ENCODE results near the gene SAP30BP.

The SAP30BP gene

DNA sequence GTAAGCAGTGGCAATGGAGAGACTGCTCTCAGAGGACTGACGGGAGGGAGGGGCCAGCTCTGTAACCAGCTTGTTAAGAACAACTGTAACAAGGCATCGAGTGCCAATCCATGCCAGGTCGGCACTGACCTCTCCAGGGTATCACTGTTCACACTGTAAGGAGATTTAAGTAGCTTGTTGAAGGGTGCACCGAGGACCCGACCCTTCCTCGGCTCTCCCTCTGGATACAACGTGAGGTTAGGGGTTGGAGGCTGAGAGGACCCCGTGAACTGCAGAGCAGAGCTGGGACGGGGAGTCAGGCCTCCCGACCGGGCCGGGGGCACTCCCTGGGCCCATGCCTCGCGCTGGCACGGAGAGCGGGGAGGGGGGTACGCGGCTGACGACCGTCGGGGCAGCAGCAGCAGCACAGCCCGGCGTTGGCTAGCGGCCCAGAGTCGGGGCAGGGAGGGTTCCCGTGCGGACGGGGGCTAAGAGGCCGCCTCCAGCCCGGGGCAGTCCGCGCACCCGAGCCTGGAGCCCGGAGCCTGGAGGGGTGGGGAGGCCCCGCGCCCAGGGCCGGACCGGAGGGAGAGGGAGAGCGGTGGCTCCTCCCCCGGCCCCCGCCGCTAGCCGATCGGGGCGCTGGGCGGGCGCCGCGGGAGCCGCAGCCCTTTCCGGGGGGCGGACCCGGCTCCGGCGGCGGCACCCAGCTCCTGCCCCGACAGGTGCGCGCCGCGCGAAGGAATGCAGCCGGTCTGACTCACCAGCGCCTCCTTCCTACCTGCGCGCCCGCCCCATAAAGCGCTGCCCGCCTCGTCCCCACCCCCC, 53.7 kb downstream of the SAP30BP start, which contains the start of gene ITGB4:
ITGB4 (plus strand) TSS at position 804 of the 807 bp plus-strand sequence. CDS start 3,245 bp downstream, outside the sequence.
- DNase-seq (ENCODE audit: low spot score): no peak

GRCh38 chr17:75721463-75722011, 54.4 kb downstream of the SAP30BP start:
- DNase-seq (ENCODE audit: low spot score): no peak

- DNase-seq (ENCODE audit: low spot score): no peak
Measured at GRCh38 chr17:75722076-75722475, 54.9 kb downstream of the SAP30BP start.

GRCh38 chr17:75722542-75723095, 55.5 kb downstream of the SAP30BP start:
- no peak for DNase-seq (ENCODE audit: low spot score)

DNA sequence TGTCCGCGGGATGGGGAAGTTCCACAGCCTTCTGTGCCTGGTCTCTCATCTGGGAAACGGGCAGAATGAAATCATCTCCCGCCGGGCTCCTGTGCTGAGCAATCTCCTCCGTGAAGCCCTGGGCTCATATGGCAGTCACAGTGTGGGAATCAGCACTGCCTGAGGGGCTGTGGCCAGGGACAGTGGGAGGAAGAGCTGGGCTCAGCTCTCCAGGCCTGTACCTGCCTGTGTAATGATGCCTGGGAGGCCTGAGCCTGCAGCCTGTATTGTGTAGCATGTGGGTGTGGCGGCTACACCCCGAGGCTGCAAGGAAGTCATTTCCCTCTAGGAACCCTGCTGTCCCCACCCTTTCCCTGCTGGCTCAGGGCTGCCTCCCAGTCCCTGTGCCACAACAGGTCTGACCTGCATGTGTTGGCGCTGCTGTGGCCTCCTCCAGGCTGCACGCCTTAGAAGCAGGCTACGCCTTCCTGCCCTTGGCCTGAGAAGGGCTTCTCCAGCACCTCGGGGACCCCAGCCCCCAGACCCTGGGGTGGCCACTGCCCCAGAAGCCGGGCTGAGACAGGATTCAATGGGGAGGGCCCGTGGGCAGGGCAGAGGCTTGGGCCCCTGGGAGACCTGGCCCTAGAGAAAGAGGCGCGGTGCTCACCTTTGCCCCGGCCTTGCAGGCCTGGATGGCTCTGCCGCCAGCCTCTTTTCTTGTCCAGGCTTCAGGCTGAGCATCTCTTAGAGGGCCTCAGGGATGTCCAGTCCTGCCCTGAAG, 56.2 kb downstream of the SAP30BP start:
- no peak for DNase-seq (ENCODE audit: low spot score)

- no peak for DNase-seq (ENCODE audit: low spot score)
Measured at GRCh38 chr17:75724016-75725003, 57.2 kb downstream of the SAP30BP start.

DNA sequence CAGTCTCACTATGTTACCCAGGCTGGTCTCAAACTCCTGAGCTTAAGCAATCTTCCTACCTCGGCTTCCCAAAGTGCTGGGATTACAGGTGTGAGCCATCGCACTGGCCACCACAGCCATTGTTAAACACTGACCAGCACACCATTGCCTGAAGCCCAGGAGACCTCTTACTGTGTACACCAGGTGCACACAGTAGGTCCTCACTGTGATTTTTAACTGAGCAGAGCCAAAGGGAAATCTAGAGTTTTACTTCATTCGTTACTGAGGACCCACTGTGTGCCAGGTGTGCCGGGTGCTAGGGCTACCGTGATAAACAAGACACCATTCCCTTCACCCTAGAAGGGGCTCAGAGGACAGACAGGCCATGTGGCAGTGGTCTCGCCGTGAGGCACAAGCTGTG, 58.4 kb downstream of the SAP30BP start:
- no peak for DNase-seq (ENCODE audit: low spot score)

- no peak for DNase-seq (ENCODE audit: low spot score)
Measured at GRCh38 chr17:75727391-75727790, 60.3 kb downstream of the SAP30BP start.

DNA sequence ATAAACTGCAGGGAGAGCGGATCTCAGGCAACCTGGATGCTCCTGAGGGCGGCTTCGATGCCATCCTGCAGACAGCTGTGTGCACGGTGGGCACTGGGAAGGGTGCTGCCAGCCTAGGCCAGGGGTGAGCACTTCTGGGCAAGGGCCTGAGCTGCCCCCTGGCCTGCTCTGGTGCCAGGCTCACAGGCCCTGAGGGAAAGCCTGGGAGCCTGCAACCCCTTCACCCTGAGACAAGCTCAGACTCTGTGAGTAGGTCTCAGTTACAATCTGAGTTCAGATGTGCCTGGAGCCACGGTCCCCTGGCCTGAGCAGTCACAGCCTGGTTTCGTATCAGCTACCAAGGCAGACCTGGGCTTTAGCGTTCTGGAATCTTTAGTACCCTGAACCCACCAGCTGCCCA, 62.2 kb downstream of the SAP30BP start:
- DNase-seq (ENCODE audit: low spot score): no peak

DNA sequence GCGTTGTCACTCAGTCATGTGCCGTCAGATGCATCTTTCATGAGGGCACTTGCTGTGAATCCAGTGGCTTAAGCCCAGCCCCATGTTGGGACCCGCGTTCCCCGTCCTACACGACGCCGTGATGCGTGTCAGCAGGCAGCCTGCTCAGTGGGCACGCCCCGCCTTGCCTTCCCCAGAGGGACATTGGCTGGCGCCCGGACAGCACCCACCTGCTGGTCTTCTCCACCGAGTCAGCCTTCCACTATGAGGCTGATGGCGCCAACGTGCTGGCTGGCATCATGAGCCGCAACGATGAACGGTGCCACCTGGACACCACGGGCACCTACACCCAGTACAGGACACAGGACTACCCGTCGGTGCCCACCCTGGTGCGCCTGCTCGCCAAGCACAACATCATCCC, 62.9 kb downstream of the SAP30BP start:
- no peak for DNase-seq (ENCODE audit: low spot score)

- no peak for DNase-seq (ENCODE audit: low spot score)
Measured at GRCh38 chr17:75731086-75731715, 64.1 kb downstream of the SAP30BP start.

- no peak for DNase-seq (ENCODE audit: low spot score)
Measured at GRCh38 chr17:75731716-75732498, 64.8 kb downstream of the SAP30BP start.

GRCh38 chr17:75733471-75733870, 66.3 kb downstream of the SAP30BP start:
- no peak for DNase-seq (ENCODE audit: low spot score)

- no peak for DNase-seq (ENCODE audit: low spot score)
Measured at GRCh38 chr17:75734674-75735294, 67.6 kb downstream of the SAP30BP start.

- DNase-seq (ENCODE audit: low spot score): no peak
Measured at GRCh38 chr17:75736173-75736835, 69.2 kb downstream of the SAP30BP start.

DNA sequence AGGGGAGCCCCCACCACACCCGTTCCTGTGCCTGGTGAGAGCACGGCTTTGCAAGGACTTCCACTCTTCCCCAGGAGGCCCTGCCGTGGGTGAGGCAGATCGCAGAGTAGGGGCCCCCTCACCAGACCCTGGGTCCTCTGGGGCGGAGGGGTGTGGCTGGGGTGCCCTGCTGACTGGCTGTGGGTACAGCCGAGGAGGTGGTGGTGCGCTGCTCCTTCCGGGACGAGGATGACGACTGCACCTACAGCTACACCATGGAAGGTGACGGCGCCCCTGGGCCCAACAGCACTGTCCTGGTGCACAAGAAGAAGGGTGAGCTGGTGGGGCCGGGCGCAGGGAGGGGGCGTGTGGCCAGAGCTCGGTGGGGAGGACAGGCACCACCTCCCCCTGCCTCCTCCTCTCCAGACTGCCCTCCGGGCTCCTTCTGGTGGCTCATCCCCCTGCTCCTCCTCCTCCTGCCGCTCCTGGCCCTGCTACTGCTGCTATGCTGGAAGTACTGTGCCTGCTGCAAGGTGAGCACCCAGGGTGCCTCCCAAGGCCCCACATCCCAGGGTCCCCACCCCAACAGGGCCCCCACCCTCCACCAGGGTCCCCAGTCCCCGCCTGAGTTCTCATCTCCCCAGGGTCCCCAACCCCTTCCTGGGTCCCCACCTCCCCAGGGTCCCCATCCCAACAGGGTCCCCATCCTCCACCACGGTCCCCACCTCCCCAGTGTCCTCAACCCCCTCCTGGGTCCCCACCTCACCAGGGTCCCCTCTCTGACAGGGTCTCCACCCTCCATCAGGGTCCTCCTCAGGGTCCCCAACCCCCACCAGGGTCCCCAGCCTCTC, 70.2 kb downstream of the SAP30BP start:
- no peak for DNase-seq (ENCODE audit: low spot score)

GRCh38 chr17:75738218-75738802, 71.2 kb downstream of the SAP30BP start:
- no peak for DNase-seq (ENCODE audit: low spot score)

- no peak for DNase-seq (ENCODE audit: low spot score)
Measured at GRCh38 chr17:75739174-75739573, 72.0 kb downstream of the SAP30BP start.
